Activated effector memory CD4-positive, alpha-beta T cell treated with anti-CD3 and anti-CD28 coated beads, Interleukin-2, amount 50 U/mL, for 16 hours (primary cell): ENCODE results near the gene SRMS.
A peak's percentile ranks its signal among the peaks of the same experiment; 100 is the strongest.

Experiments
- DNase-seq: peaks from one replicate; pipeline ENCODE4 v3.0.0-alpha.2; 2020

SRMS gene

GRCh38 chr20:63551068-63551467 is 3.5 kb upstream of the SRMS start:
- DNase-seq: no peak

- no peak for DNase-seq
These were observed 2.2 kb upstream of the SRMS start for GRCh38 chr20:63549679-63550282.

GRCh38 chr20:63549019-63549418 is 1.5 kb upstream of the SRMS start:
- no peak for DNase-seq

GRCh38 chr20:63548542-63548941 is 993 bp upstream of the SRMS start:
- DNase-seq: no peak

- no peak for DNase-seq
These were observed 409 bp downstream of the SRMS start for GRCh38 chr20:63546956-63547724.

GRCh38 chr20:63546256-63546955 is 1.1 kb downstream of the SRMS start:
- DNase-seq: no peak

- no peak for DNase-seq
These were observed 1.7 kb downstream of the SRMS start for GRCh38 chr20:63545814-63546213.

- no peak for DNase-seq
These were observed 2.5 kb downstream of the SRMS start for GRCh38 chr20:63544958-63545516.

- DNase-seq: no peak
These were observed 3.1 kb downstream of the SRMS start for GRCh38 chr20:63544241-63544957.

GRCh38 chr20:63543733-63544132 is 3.8 kb downstream of the SRMS start:
- no peak for DNase-seq

GRCh38 chr20:63543131-63543530 is 4.4 kb downstream of the SRMS start:
- DNase-seq: no peak

- DNase-seq: no peak
These were observed 4.9 kb downstream of the SRMS start for GRCh38 chr20:63542696-63543095.

- DNase-seq: no peak
These were observed 5.5 kb downstream of the SRMS start for GRCh38 chr20:63542031-63542559.

- no peak for DNase-seq
These were observed 6.2 kb downstream of the SRMS start for GRCh38 chr20:63541371-63541770.

- DNase-seq: no peak
These were observed 6.9 kb downstream of the SRMS start for GRCh38 chr20:63540417-63541186.

GRCh38 chr20:63539441-63540370 is 7.8 kb downstream of the SRMS start:
- DNase-seq: no peak

- DNase-seq: no peak
These were observed 8.5 kb downstream of the SRMS start for GRCh38 chr20:63539092-63539430.

GRCh38 chr20:63538204-63539091 is 9.1 kb downstream of the SRMS start:
- peak; percentile 78 for DNase-seq

- DNase-seq: peak; percentile 97
These were observed 9.9 kb downstream of the SRMS start for GRCh38 chr20:63537525-63538203.
